Adrenal gland (tissue), 5 donors: ENCODE results near the gene SUPT6H.

Source experiments
- CTCF ChIP-seq, 6 experiments: fragments of 450-650 bp in 4 of 6; fragments of 200-600 bp in 2 of 6; sonication (generic) in 1 of 6; IDR thresholded peaks; 1 replicate in 5 of 6; 2 replicates in 1 of 6; pipeline versions ENCODE4 v1.5.1 to v1.8.0; 2016 to 2021; ENCODE audit warnings: antibody characterized with exemption in 6 of 6, mild to moderate bottlenecking in 2 of 6, moderate library complexity in 1 of 6
- POLR2A ChIP-seq, 2 donors: fragments of 450-650 bp; IDR thresholded peaks; one replicate each; pipeline ENCODE4 v1.6.1; 2017; ENCODE audit warnings: antibody characterized with exemption in 2 of 2, mild to moderate bottlenecking in 2 of 2, moderate library complexity in 1 of 2
- donor health status: DM: no; HTN: no; CAD: no.

DNA sequence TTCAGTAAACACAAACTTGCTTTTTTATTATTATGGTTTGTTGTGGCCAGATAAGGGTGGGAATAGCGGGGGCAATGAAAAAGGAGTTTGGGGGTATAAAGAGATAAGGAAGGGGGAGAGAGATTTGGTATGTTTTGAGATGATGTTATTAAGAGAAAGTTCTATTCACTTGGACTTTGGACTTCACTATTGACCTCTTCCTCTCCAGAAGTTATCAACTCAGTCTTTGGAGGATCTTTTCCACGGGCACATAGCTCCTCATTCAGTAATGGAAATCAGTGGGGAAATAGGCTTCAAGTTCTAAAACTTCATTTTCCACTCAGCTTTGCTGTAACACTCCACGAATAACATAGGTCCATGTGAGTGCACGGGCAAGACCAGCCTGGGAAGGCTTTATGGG is 26.5 kb downstream of the SUPT6H start:
- TF ChIP-seq CTCF (IDR thresholded peaks at IDR 0.05), result no peak
- TF ChIP-seq POLR2A (IDR thresholded peaks at IDR 0.05), result no peak
